ENCODE data around the gene VRK1.

DNA sequence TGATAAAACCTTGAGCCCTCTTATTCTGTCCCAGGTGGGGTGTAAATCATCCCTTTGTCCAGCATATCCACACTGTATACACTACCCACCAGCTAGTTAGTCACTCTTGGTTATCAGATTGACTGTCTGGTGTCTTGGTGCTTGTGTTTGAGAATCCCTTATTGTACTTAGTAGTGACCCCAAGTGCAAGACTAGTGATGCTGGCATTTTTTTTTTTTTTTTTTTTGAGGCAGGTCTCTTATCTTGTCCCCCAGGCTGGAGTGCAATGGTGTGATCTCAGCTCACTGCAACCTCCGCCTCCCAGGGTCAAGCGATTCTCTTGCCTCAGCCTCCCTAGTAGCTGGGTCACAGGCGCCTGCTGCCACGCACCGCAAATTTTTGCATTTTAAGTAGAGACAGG, 5.8 kb downstream of the VRK1 start:
- TF ChIP-seq CTCF (IDR thresholded peaks at IDR 0.05): no peak
- TF ChIP-seq REST (IDR thresholded peaks at IDR 0.05; ENCODE audit: low read depth, low read length): no peak

All from SK-N-SH (cell line).